HCT116 (cell line): ENCODE results near the gene ACVRL1.

ENCODE experiments used
- CBX3 ChIP-seq: IDR thresholded peaks from 2 replicates; pipeline ENCODE4 v1.6.1; 2012; ENCODE audit warnings: low read depth
- CEBPB ChIP-seq: IDR thresholded peaks from 2 replicates; pipeline ENCODE4 v1.6.1; 2012; ENCODE audit warnings: low read depth
- CTCF ChIP-seq, 3 experiments: fragments of 200-600 bp in 1 of 3; sonication (generic) in 1 of 3; IDR thresholded peaks in 2 of 3; conservative IDR thresholded peaks in 1 of 3; 2 replicates each; pipeline ENCODE4 v1.5.1; 2012 to 2017; ENCODE audit warnings: low read depth in 2 of 3, low read length in 2 of 3, antibody characterized with exemption in 1 of 3, borderline replicate concordance in 1 of 3, control low read depth in 1 of 3, mild to moderate bottlenecking in 1 of 3, mixed read lengths in 1 of 3, mixed run types in 1 of 3, moderate library complexity in 1 of 3; ENCODE audit not compliant: insufficient read depth in 1 of 3
- EZH2 ChIP-seq: fragments of 200-600 bp; sonication (generic); IDR thresholded peaks from 2 replicates; pipeline ENCODE4 v1.6.1; 2017; ENCODE audit warnings: antibody characterized with exemption, mixed run types
- REST ChIP-seq: IDR thresholded peaks from 2 replicates; pipeline ENCODE4 v1.6.1; 2012; ENCODE audit warnings: low read depth
- YY1 ChIP-seq: IDR thresholded peaks from 2 replicates; pipeline ENCODE4 v1.6.1; 2011; ENCODE audit warnings: low read length, low read depth, moderate library complexity, mild to moderate bottlenecking; ENCODE audit not compliant: insufficient replicate concordance; ENCODE audit errors: extremely low read depth
- TF ChIP-seq, protein P1 (sequence below): IDR thresholded peaks from 2 replicates; pipeline ENCODE4 v1.6.1; 2012

DNA sequence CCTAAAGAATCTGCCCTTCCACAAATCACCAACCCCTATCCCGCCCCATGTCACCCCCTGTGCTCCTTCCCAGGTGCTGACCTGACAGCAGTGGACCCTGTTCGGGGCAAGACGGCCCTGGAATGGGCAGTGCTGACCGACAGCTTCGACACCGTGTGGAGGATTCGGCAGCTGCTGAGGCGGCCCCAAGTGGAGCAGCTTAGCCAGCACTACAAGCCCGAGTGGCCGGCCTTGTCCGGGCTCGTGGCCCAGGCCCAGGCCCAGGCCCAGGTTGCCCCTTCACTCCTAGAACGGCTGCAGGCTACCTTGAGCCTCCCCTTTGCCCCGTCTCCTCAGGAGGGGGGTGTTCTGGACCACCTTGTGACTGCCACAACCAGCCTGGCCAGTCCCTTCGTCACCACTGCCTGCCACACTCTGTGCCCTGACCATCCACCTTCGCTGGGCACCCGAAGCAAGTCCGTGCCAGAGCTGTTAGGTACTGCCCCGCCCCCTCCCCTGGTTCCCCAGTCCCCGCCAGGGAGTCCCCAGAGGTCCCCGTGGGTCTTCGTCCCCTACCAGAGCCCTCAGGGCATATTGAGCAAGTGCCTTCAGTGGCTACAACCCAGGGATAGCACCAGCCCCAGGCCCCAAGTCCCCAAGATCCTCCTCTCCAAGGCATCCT lies 16.7 kb upstream of the ACVRL1 start:
- TF ChIP-seq CEBPB (no peak), CBX3 (no peak), REST (no peak), EZH2 (no peak), CTCF (IDR thresholded peaks at IDR 0.05 in 2 of 3, conservative IDR thresholded peaks at IDR 0.05 in 1 of 3; ENCODE audit: borderline replicate concordance in 1 of 3, insufficient read depth in 1 of 3, low read depth in 2 of 3, low read length in 2 of 3) (no peak), YY1 (no peak)
- TF ChIP-seq, protein P1, sequence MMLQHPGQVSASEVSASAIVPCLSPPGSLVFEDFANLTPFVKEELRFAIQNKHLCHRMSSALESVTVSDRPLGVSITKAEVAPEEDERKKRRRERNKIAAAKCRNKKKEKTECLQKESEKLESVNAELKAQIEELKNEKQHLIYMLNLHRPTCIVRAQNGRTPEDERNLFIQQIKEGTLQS = no peak
